HG02943 (cell line): Measurements from ENCODE around the gene LCOR.
"Not testable (repeated sequence)": the region's sequence is repeated elsewhere in the genome, so short reads cannot be mapped to it uniquely, and the experiment has no call there.

Experiments used
- ATAC-seq: cut with Tn5 transposase; IDR thresholded peaks from one replicate; pipeline ENCODE4 v1.9.1; 2021; ENCODE audit warnings: mild to moderate bottlenecking, low read depth, moderate library complexity; ENCODE audit not compliant: unreplicated experiment

Gene LCOR

GRCh38 chr10:97024168-97025073 lies 192.3 kb downstream of the LCOR start:
- ATAC-seq = no peak

- ATAC-seq = no peak
Observed at GRCh38 chr10:97025613-97026242, 193.6 kb downstream of the LCOR start.

- no peak for ATAC-seq
Observed at GRCh38 chr10:97028126-97028831, 196.2 kb downstream of the LCOR start.

GRCh38 chr10:97028832-97029178 lies 196.7 kb downstream of the LCOR start:
- no peak for ATAC-seq

- no peak for ATAC-seq
Observed at GRCh38 chr10:97029271-97029670, 197.2 kb downstream of the LCOR start.

- ATAC-seq = no peak
Observed at GRCh38 chr10:97030894-97031293, 198.8 kb downstream of the LCOR start.

GRCh38 chr10:97031459-97031858 lies 199.4 kb downstream of the LCOR start:
- no peak for ATAC-seq

GRCh38 chr10:97032624-97033023 lies 200.5 kb downstream of the LCOR start:
- no peak for ATAC-seq

GRCh38 chr10:97033841-97034240 lies 201.7 kb downstream of the LCOR start:
- not testable (repeated sequence) for ATAC-seq

GRCh38 chr10:97034301-97034700 lies 202.2 kb downstream of the LCOR start:
- ATAC-seq = no peak

GRCh38 chr10:97034958-97035769 lies 203.1 kb downstream of the LCOR start:
- ATAC-seq = no peak

- ATAC-seq = peak; percentile 61
Observed at GRCh38 chr10:97037365-97038361, 205.6 kb downstream of the LCOR start.

- no peak for ATAC-seq
Observed at GRCh38 chr10:97038688-97039087, 206.6 kb downstream of the LCOR start.

- no peak for ATAC-seq
Observed at GRCh38 chr10:97039538-97040247, 207.6 kb downstream of the LCOR start.

GRCh38 chr10:97040248-97040584 lies 208.1 kb downstream of the LCOR start:
- no peak for ATAC-seq

GRCh38 chr10:97040706-97041105 lies 208.6 kb downstream of the LCOR start:
- no peak for ATAC-seq

- no peak for ATAC-seq
Observed at GRCh38 chr10:97042081-97042480, 210.0 kb downstream of the LCOR start.

- ATAC-seq = no peak
Observed at GRCh38 chr10:97042716-97043562, 210.8 kb downstream of the LCOR start.
